Fibroblast of lung (primary cell): ENCODE measurements around the gene CES3.

ENCODE experiments used
- CTCF ChIP-seq, 2 donors: IDR thresholded peaks in 1 of 2; conservative IDR thresholded peaks in 1 of 2; 1 replicate in 1 of 2; 2 replicates in 1 of 2; pipeline ENCODE4 v1.5.1; 2011 to 2012; ENCODE audit warnings: low read length in 2 of 2, control low read depth in 1 of 2, inconsistent platforms in 1 of 2, low read depth in 1 of 2, mild to moderate bottlenecking in 1 of 2
- EZH2 ChIP-seq: IDR thresholded peaks from 2 replicates; pipeline ENCODE4 v1.5.1; 2012; ENCODE audit warnings: low read length, control low read depth, mild to moderate bottlenecking; ENCODE audit errors: missing control alignments

- TF ChIP-seq CTCF (conservative IDR thresholded peaks at IDR 0.05 in 1 of 2, IDR thresholded peaks at IDR 0.05 in 1 of 2; ENCODE audit: low read depth in 1 of 2, low read length in 2 of 2) (no peak), EZH2 (no peak)
These were observed 25.6 kb upstream of the CES3 start, which contains the start of gene CES2 for GRCh38 chr16:66935314-66936011.
